GM13976 (cell line): Measurements from ENCODE around the gene ZNF534.

Experiments used
- DNase-seq: peaks from one replicate; pipeline ENCODE4 v3.0.0; 2012; ENCODE audit warnings: low spot score
- CTCF ChIP-seq: IDR thresholded peaks from 2 replicates; pipeline ENCODE4 v1.5.1; 2012; ENCODE audit warnings: borderline replicate concordance, mild to moderate bottlenecking; ENCODE audit not compliant: insufficient read depth; ENCODE audit errors: extremely low read depth, missing control alignments, control extremely low read depth
- in situ Hi-C: fragments of 300-500 bp; cut with MboI; formaldehyde crosslinking; loops from one replicate; pipeline ENCODE4 v1.12.0; 2022; ENCODE audit warnings: low sequenced_read_pairs, mixed read lengths, inconsistent platforms; ENCODE audit not compliant: unreplicated experiment

The ZNF534 gene

GRCh38 chr19:52428937-52429336, at the start of gene ZNF534:
ZNF534 (plus strand) TSS chr19:52429148; CDS start chr19:52431475, 2,327 bp downstream.
- no peak for DNase-seq
- TF ChIP-seq CTCF = no peak
- in situ Hi-C loops = no loop called here

GRCh38 chr19:52391135-52391534, 37.8 kb upstream of the ZNF534 start:
- in situ Hi-C loops = no loop called here
- DNase-seq = no peak
- TF ChIP-seq CTCF = no peak

- peak; percentile 94 for DNase-seq
- in situ Hi-C loops = no loop called here
- TF ChIP-seq CTCF = no peak
Measured at GRCh38 chr19:52397310-52398080, 31.5 kb upstream of the ZNF534 start, which contains the start of gene ZNF528. ZNF528 (plus strand) TSS chr19:52397849; CDS start chr19:52402014, 4,165 bp downstream.

GRCh38 chr19:52398081-52398441, 30.9 kb upstream of the ZNF534 start:
- TF ChIP-seq CTCF = no peak
- in situ Hi-C loops = no loop called here
- DNase-seq = no peak

- no peak for TF ChIP-seq CTCF
- DNase-seq = no peak
- in situ Hi-C loops = no loop called here
Measured at GRCh38 chr19:52410276-52410675, 18.7 kb upstream of the ZNF534 start.

GRCh38 chr19:52415711-52416110, 13.2 kb upstream of the ZNF534 start:
- no peak for DNase-seq
- no peak for TF ChIP-seq CTCF
- in situ Hi-C loops = no loop called here
